GM18858 (cell line): ENCODE results near the gene BBS1.
"Not testable (repeated sequence)": the region's sequence is repeated elsewhere in the genome, so short reads cannot be mapped to it uniquely, and the experiment has no call there.

Source experiments
- ATAC-seq: cut with Tn5 transposase; IDR thresholded peaks from one replicate; pipeline ENCODE4 v1.9.1; 2021; ENCODE audit not compliant: unreplicated experiment

The BBS1 gene

GRCh38 chr11:66510271-66510989 is at the start of gene BBS1:
Gene BBS1 (plus strand): TSS chr11:66510635. CDS start chr11:66510660, 25 bp downstream.
- no peak for ATAC-seq

GRCh38 chr11:66462010-66462409 is 48.4 kb upstream of the BBS1 start:
- ATAC-seq = no peak

DNA sequence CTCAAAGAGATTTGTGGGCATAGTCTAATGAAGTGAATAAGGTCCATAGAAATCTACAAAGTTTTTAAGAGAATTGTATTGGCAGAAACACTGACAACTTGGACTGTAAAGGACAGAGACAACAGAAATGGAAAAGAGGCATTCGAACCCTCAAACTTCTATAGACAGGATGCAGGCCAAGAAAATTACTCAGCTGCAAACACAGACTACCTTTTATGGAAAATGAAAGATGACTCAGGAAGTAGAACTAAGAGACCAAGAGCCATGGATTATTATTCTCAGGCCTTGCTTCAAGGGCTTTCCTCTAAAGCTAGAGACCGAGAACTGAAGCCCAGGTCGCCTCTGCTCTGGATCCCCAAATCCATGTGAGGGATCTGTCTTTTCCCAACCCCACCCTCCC is 47.5 kb upstream of the BBS1 start:
- no peak for ATAC-seq

- ATAC-seq = not testable (repeated sequence)
These were observed 46.3 kb upstream of the BBS1 start for GRCh38 chr11:66464116-66464515.

GRCh38 chr11:66464916-66465315 is 45.5 kb upstream of the BBS1 start:
- no peak for ATAC-seq

GRCh38 chr11:66465373-66466224 is 44.8 kb upstream of the BBS1 start:
- no peak for ATAC-seq

GRCh38 chr11:66466225-66467033 is 44.0 kb upstream of the BBS1 start, which contains the start of gene PELI3:
Gene PELI3 (plus strand): TSS chr11:66466905. CDS start chr11:66468129, 1,224 bp downstream.
- ATAC-seq = no peak

- ATAC-seq = no peak
These were observed 43.3 kb upstream of the BBS1 start for GRCh38 chr11:66467034-66467659.

- ATAC-seq = no peak
These were observed 42.7 kb upstream of the BBS1 start for GRCh38 chr11:66467756-66468155.

DNA sequence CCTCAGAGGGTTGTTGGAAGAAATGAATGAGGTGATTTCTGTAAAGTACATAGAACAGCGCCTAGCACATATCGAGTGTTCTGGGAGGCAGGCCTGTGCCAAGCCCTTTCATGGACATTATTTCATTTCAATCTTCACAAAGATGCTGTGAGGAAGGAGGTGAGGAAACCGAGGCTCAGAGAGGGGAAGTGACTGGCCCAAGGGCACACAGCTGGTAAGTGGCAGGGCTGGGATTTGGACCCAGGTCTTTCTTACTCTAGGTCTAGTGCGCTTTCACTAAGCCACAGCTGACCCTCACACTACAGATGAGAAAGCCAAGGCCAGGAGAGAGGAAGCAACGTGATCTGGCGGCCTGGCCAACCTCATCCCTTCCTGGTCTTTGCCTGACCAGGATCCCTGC is 41.7 kb upstream of the BBS1 start:
- no peak for ATAC-seq

DNA sequence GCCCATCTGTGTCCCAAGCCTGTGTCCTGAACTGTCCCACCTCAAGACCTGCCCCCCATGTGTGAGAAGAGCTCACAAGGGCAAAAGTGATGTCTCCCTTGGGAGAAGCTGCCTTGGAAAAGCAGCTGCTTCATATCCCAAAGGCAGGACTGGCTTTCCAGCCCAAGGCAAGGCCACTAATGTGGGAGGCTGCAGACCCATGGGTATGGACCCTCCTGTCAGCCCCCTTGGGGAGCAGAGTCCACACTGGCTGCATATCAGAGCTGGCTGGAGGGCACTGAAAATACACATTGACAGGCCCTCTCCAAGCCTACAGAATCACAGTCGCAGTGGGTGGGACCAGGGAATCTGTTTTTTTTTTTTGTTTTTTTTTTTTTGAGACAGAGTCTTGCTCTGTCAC is 41.0 kb upstream of the BBS1 start:
- no peak for ATAC-seq

DNA sequence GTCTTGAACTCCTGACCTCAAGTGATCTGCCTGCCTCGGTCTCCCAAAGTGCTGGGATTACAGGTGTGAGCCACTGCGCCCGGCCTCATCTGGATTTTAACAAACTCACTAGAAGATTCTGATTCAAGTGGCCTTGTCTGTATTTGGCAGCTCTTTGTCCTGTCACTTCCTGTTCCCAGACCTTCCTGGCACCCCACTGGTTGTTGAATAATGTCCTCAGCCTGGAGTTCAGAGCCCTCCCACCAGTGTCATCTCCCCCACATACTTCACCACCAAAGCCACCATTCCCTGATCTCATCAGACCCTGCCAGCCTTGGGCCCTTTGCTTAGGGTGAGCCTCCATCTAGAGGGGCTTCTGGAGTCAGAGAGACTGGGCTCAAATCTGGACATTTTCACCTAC is 40.4 kb upstream of the BBS1 start:
- no peak for ATAC-seq

DNA sequence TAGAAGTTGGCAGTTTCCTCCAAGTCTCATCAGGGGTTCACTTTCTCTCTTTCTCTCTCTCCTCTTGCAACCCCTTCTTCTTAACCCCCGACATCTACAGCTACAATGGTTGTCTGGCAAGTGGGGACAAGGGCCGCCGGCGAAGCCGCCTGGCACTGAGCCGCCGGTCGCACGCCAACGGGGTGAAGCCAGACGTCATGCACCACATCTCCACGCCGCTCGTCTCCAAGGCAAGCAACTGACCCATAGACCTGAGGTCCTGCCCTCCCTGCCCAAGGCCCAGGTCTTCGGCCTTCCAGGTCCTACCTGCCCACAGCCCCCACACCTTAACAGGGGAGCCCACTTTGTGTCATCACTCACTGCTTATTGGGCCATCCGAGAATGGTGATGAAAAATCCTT is 39.3 kb upstream of the BBS1 start:
- no peak for ATAC-seq

DNA sequence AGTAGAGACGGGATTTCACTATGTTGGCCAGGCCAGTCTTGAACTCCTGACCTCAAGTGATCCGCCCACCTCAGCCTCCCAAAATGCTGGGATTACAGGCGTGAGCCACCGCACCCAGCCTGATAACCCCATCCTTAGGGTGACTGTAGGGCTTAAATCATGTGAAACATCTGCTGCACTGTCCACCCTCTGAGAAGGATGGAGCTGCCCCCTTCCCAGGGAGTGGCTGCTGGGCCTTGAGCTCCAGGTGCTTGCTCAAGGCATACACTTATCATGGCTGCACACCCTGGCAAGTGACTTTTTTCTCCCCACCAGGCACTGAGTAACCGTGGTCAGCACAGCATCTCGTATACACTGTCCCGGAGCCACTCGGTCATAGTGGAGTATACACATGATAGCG is 38.4 kb upstream of the BBS1 start:
- no peak for ATAC-seq

DNA sequence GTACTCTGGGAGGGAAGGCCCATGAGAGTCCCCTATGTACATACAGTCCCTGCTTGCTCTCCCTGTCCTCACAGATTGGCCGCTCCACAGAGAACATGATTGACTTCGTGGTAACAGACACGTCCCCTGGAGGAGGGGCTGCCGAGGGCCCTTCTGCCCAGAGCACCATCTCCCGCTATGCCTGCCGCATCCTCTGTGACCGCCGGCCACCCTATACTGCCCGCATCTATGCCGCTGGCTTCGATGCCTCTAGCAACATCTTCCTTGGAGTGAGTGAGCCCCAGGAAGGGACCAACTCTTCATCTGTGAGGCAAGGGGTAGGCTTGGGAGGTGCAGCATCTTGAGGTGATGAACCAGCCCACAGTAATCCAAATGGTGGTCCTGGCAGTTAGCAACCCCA is 37.3 kb upstream of the BBS1 start:
- no peak for ATAC-seq

- ATAC-seq = no peak
These were observed 36.6 kb upstream of the BBS1 start for GRCh38 chr11:66473608-66474515.

- ATAC-seq = no peak
These were observed 34.9 kb upstream of the BBS1 start for GRCh38 chr11:66475349-66476172.

DNA sequence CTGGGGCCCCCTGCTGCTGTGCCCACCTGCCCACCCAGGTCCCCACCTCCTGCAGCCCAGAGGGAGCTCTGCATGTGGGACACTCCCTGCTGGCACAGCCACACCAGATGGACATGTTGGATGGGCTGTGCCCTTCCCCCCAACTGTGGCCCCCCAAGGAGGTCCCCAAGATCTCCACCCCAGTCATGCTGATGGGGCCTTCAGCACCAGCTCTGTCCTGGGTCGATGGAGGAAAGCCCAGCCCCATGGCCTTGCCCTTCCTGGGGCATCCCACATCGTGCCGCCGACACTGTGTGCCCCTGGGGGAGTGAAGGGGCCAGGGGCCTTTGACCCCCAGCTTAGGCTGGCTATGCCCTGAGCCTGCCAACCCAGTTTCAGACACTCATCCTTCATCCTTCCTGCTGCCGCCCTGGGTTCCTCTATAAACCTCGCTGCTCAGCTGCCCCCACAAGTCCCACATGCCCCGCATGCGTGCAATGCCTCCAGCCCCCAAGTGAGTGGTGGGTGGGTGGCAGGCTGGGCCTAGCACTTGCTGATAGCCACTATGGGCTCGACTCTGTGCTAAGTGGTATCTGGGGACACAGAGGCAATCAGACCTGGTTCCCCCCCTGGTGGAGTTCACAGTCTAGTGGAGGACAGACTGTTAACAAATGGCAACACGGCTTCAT is 34.1 kb upstream of the BBS1 start:
- ATAC-seq = no peak
